ENCODE measurements around the gene FRMD4B. TPM values are rescaled to one million over a fixed set of nuclear protein-coding genes. Genes with fewer than 3 reads are reported as not detected.

Gene FRMD4B
- total RNA-seq, 3 donors from 2014 or later (not counting 1 experiment from before 2014, with no cell fraction given), result 8.5 to 19.8 (median 9.4) TPM

DNA sequence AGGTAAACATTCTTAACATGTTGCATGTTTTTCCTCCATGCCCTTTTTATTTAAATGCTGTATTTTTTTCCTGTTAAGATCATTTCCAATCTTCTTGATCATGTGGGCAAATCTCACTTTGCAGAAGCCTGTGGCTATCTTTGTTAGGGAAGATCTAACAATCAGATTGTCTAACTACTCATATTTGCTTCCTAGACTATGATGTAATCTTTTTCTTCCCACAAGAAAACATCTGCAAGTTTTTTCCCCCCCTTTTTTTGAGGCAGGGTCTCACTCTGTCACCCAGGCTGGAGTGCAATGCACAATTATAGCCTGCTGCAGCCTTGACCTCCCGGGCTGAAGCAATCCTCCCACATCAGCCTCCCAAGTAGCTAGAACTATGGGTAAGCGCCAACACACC, 248.5 kb downstream of the FRMD4B start:
- intact Hi-C loops (cut with micrococcal nuclease), result no loop called here
- no peaks in the 10 kb centered on the region for H3K9me3 ChIP-seq (ENCODE audit: control insufficient read depth, insufficient read depth, low read length)
- no peaks in the 10 kb centered on the region for H3K9me3 Mint-ChIP-seq
- no peaks in the 10 kb centered on the region for H3K27me3 ChIP-seq (ENCODE audit: control insufficient read depth, insufficient read depth, low read length)
- H3K27me3 Mint-ChIP-seq (ENCODE audit: low read depth in 2 of 2), result peaks cover 13 to 16% of the 10 kb centered on the region in 2 donors
- no peak overlapping the region for H3K4me3 ChIP-seq (ENCODE audit: low read length)
- TF ChIP-seq CTCF (IDR thresholded peaks at IDR 0.05), result no peak
- no peaks in the 10 kb centered on the region for H3K4me1 ChIP-seq (ENCODE audit: control insufficient read depth, insufficient read depth, low read length)
- 92% methylated on average over 2 of the region's 2 CpGs for WGBS (ENCODE audit: insufficient coverage)
- no peak overlapping the region for H3K27ac ChIP-seq (ENCODE audit: low read length)
- H3K36me3 Mint-ChIP-seq, result no peaks in the 10 kb centered on the region
- ATAC-seq, result no peak
- H3K4me1 Mint-ChIP-seq, result no peaks in the 10 kb centered on the region
- no peaks in the 10 kb centered on the region for H3K36me3 ChIP-seq (ENCODE audit: control insufficient read depth, insufficient read depth, low read length)
- H3K27ac Mint-ChIP-seq, result no peak overlapping the region
- H3K4me3 Mint-ChIP-seq, result no peak overlapping the region
- no peak for DNase-seq

GRCh38 chr3:69137005-69137404, 248.9 kb downstream of the FRMD4B start:
- H3K4me1 Mint-ChIP-seq, result no peaks in the 10 kb centered on the region
- Histone ChIP-seq H3K9me3 (ENCODE audit: control insufficient read depth, insufficient read depth, low read length) (no peaks in the 10 kb centered on the region), H3K36me3 (ENCODE audit: control insufficient read depth, insufficient read depth, low read length) (no peaks in the 10 kb centered on the region), H3K27me3 (ENCODE audit: control insufficient read depth, insufficient read depth, low read length) (no peaks in the 10 kb centered on the region), H3K27ac (ENCODE audit: low read length) (no peak overlapping the region), H3K4me3 (ENCODE audit: low read length) (no peak overlapping the region), H3K4me1 (ENCODE audit: control insufficient read depth, insufficient read depth, low read length) (no peaks in the 10 kb centered on the region)
- peaks cover 13 to 16% of the 10 kb centered on the region in 2 donors for H3K27me3 Mint-ChIP-seq (ENCODE audit: low read depth in 2 of 2)
- DNase-seq, result no peak
- H3K36me3 Mint-ChIP-seq, result no peaks in the 10 kb centered on the region
- TF ChIP-seq CTCF (IDR thresholded peaks at IDR 0.05), result no peak
- intact Hi-C loops (cut with micrococcal nuclease), result no loop called here
- H3K27ac Mint-ChIP-seq, result no peak overlapping the region
- no peaks in the 10 kb centered on the region for H3K9me3 Mint-ChIP-seq
- H3K4me3 Mint-ChIP-seq, result no peak overlapping the region
- ATAC-seq, result no peak

- DNase-seq (no peak), ATAC-seq (no peak)
- Histone ChIP-seq H3K4me1 (ENCODE audit: control insufficient read depth, insufficient read depth, low read length) (no peaks in the 10 kb centered on the region), H3K4me3 (ENCODE audit: low read length) (no peak overlapping the region), H3K27me3 (ENCODE audit: control insufficient read depth, insufficient read depth, low read length) (no peaks in the 10 kb centered on the region), H3K9me3 (ENCODE audit: control insufficient read depth, insufficient read depth, low read length) (no peaks in the 10 kb centered on the region), H3K36me3 (ENCODE audit: control insufficient read depth, insufficient read depth, low read length) (no peaks in the 10 kb centered on the region), H3K27ac (ENCODE audit: low read length) (no peak overlapping the region)
- no peak overlapping the region for H3K4me3 Mint-ChIP-seq
- no peaks in the 10 kb centered on the region for H3K9me3 Mint-ChIP-seq
- H3K36me3 Mint-ChIP-seq, result no peaks in the 10 kb centered on the region
- no peak for TF ChIP-seq CTCF (IDR thresholded peaks at IDR 0.05)
- no peak overlapping the region for H3K27ac Mint-ChIP-seq
- peaks cover 11 to 14% of the 10 kb centered on the region in 2 donors for H3K27me3 Mint-ChIP-seq (ENCODE audit: low read depth in 2 of 2)
- intact Hi-C loops (cut with micrococcal nuclease), result no loop called here
- H3K4me1 Mint-ChIP-seq, result no peaks in the 10 kb centered on the region
Observed at GRCh38 chr3:69130689-69131088, 255.2 kb downstream of the FRMD4B start.

DNA sequence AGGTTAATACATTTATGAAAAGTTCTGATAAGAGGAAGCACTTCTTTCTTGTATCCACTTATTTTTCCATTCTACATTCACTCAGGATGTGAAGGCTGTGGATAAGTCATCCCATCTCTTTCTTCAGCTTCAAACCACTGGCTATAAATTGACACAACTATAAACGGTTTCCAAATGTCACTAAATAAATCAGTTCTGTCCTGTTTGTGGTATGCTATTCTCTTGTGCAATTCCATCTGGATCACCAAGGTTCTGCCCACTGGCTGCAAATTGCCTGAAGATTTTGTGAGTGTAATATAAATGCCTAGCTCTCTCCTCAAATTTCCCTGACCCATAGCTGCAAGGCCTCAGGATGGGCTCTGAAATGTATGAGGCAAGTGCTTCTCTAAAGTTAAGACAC, 256.4 kb downstream of the FRMD4B start:
- DNase-seq (no peak), ATAC-seq (no peak)
- H3K27ac Mint-ChIP-seq, result no peak overlapping the region
- Histone ChIP-seq H3K4me3 (ENCODE audit: low read length) (no peak overlapping the region), H3K9me3 (ENCODE audit: control insufficient read depth, insufficient read depth, low read length) (no peaks in the 10 kb centered on the region), H3K27me3 (ENCODE audit: control insufficient read depth, insufficient read depth, low read length) (no peaks in the 10 kb centered on the region), H3K4me1 (ENCODE audit: control insufficient read depth, insufficient read depth, low read length) (no peaks in the 10 kb centered on the region), H3K36me3 (ENCODE audit: control insufficient read depth, insufficient read depth, low read length) (no peaks in the 10 kb centered on the region), H3K27ac (ENCODE audit: low read length) (no peak overlapping the region)
- intact Hi-C loops (cut with micrococcal nuclease), result no loop called here
- no peaks in the 10 kb centered on the region for H3K4me1 Mint-ChIP-seq
- 17% methylated on average over 1 of the region's 1 CpG for WGBS (ENCODE audit: insufficient coverage)
- peaks cover 11 to 14% of the 10 kb centered on the region in 2 donors for H3K27me3 Mint-ChIP-seq (ENCODE audit: low read depth in 2 of 2)
- TF ChIP-seq CTCF (IDR thresholded peaks at IDR 0.05), result no peak
- H3K4me3 Mint-ChIP-seq, result no peak overlapping the region
- no peaks in the 10 kb centered on the region for H3K9me3 Mint-ChIP-seq
- no peaks in the 10 kb centered on the region for H3K36me3 Mint-ChIP-seq

All from natural killer cell (primary cell).